Measurements from ENCODE around the gene PSTPIP2. TPM values are rescaled to one million over a fixed set of nuclear protein-coding genes. Genes with fewer than 3 reads are reported as not detected.

The PSTPIP2 gene
- total and polyA plus RNA-seq, 9 of the 15 experiments (the other 6 are each of a cell fraction or from before 2014, with no cell fraction given): 14.0 to 45.7 (median 27.1) TPM

DNA sequence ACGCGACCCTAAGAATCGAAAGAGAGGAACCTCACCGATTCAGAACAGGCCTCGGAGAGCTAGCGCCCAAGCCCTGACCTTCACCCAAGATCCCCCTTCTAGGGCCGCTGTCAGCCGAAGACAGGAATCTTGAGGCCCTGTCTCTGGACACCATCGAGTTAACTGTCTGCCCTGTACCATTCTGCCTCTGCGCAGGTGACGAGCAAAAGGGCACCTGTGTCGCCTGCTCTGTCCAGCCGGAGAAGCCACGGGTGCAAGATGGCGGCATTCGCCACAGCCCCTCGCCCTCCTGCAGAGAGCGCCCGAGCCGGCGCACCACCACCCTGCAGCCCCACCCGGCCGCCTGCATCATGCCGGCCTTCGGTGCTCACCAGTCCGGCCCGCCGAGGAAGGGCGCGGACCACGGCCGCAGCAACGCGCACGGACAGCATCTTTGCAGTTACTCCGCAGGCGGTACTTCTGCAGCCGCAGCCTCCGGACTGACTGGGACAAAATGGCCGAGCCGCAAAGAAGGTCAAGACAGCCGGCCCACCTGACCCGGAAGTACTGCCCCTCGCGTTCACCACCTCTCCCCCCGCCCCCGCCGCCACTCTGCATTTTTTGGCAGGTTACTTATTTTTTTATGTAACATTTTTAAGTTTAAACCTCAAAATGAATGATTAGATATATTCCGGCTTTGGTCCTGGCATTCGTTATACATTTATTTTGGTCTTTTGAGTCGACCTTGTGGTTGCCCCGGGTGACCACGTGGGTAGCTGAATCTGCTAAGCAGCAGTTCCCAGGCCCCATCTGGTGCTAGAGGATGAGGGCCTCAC is 25.9 kb upstream of the PSTPIP2 start, which contains the start of gene ATP5F1A (continued):
- TF ChIP-seq GATA2 (CRISPR knock-in tag; IDR thresholded peaks at IDR 0.05) (no peak), HDAC2 (IDR thresholded peaks at IDR 0.05) (no peak), SAFB (IDR thresholded peaks at IDR 0.05; ENCODE audit: borderline replicate concordance, low read depth, low read length) (no peak), ZNF282 (CRISPR knock-in tag; IDR thresholded peaks at IDR 0.05) (no peak), ZSCAN29 (IDR thresholded peaks at IDR 0.05) (no peak), NFIX (CRISPR knock-in tag; IDR thresholded peaks at IDR 0.05; ENCODE audit: low read depth) (no peak), SMARCE1 (IDR thresholded peaks at IDR 0.05) (no peak), PML (IDR thresholded peaks at IDR 0.05; ENCODE audit: low read length) (no peak; the same call in 1 of the 2 replicates), ATF7 (IDR thresholded peaks at IDR 0.05) (0 out of 2 replicates have a peak, but pooled peaks have one; percentile 32), PTBP1 (IDR thresholded peaks at IDR 0.05; ENCODE audit: low read depth, low read length) (no peak), CC2D1A (IDR thresholded peaks at IDR 0.05) (no peak), YY1 (IDR thresholded peaks at IDR 0.05; ENCODE audit: borderline replicate concordance in 1 of 3, control insufficient read depth in 1 of 3, extremely low read depth in 1 of 3, insufficient read depth in 3 of 3, insufficient read length in 1 of 3, insufficient replicate concordance in 2 of 3, low read depth in 1 of 3, low read length in 2 of 3) (peak; percentile 75 to 89 (median 86))
- TF ChIP-seq, protein P1, sequence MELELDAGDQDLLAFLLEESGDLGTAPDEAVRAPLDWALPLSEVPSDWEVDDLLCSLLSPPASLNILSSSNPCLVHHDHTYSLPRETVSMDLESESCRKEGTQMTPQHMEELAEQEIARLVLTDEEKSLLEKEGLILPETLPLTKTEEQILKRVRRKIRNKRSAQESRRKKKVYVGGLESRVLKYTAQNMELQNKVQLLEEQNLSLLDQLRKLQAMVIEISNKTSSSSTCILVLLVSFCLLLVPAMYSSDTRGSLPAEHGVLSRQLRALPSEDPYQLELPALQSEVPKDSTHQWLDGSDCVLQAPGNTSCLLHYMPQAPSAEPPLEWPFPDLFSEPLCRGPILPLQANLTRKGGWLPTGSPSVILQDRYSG (tag; conservative IDR thresholded peaks at IDR 0.05; ENCODE audit: low read depth): no peak
- TF ChIP-seq, protein P2, sequence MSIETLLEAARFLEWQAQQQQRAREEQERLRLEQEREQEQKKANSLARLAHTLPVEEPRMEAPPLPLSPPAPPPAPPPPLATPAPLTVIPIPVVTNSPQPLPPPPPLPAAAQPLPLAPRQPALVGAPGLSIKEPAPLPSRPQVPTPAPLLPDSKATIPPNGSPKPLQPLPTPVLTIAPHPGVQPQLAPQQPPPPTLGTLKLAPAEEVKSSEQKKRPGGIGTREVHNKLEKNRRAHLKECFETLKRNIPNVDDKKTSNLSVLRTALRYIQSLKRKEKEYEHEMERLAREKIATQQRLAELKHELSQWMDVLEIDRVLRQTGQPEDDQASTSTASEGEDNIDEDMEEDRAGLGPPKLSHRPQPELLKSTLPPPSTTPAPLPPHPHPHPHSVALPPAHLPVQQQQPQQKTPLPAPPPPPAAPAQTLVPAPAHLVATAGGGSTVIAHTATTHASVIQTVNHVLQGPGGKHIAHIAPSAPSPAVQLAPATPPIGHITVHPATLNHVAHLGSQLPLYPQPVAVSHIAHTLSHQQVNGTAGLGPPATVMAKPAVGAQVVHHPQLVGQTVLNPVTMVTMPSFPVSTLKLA (conservative IDR thresholded peaks at IDR 0.05): peak; percentile 73 to 75
- TF ChIP-seq, protein P3, sequence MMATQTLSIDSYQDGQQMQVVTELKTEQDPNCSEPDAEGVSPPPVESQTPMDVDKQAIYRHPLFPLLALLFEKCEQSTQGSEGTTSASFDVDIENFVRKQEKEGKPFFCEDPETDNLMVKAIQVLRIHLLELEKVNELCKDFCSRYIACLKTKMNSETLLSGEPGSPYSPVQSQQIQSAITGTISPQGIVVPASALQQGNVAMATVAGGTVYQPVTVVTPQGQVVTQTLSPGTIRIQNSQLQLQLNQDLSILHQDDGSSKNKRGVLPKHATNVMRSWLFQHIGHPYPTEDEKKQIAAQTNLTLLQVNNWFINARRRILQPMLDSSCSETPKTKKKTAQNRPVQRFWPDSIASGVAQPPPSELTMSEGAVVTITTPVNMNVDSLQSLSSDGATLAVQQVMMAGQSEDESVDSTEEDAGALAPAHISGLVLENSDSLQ (IDR thresholded peaks at IDR 0.05): no peak
- TF ChIP-seq, protein P4, sequence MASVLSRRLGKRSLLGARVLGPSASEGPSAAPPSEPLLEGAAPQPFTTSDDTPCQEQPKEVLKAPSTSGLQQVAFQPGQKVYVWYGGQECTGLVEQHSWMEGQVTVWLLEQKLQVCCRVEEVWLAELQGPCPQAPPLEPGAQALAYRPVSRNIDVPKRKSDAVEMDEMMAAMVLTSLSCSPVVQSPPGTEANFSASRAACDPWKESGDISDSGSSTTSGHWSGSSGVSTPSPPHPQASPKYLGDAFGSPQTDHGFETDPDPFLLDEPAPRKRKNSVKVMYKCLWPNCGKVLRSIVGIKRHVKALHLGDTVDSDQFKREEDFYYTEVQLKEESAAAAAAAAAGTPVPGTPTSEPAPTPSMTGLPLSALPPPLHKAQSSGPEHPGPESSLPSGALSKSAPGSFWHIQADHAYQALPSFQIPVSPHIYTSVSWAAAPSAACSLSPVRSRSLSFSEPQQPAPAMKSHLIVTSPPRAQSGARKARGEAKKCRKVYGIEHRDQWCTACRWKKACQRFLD (CRISPR knock-in tag; IDR thresholded peaks at IDR 0.05): 0 out of 2 replicates have a peak, but pooled peaks have one; percentile 53
- TF ChIP-seq, protein P5, sequence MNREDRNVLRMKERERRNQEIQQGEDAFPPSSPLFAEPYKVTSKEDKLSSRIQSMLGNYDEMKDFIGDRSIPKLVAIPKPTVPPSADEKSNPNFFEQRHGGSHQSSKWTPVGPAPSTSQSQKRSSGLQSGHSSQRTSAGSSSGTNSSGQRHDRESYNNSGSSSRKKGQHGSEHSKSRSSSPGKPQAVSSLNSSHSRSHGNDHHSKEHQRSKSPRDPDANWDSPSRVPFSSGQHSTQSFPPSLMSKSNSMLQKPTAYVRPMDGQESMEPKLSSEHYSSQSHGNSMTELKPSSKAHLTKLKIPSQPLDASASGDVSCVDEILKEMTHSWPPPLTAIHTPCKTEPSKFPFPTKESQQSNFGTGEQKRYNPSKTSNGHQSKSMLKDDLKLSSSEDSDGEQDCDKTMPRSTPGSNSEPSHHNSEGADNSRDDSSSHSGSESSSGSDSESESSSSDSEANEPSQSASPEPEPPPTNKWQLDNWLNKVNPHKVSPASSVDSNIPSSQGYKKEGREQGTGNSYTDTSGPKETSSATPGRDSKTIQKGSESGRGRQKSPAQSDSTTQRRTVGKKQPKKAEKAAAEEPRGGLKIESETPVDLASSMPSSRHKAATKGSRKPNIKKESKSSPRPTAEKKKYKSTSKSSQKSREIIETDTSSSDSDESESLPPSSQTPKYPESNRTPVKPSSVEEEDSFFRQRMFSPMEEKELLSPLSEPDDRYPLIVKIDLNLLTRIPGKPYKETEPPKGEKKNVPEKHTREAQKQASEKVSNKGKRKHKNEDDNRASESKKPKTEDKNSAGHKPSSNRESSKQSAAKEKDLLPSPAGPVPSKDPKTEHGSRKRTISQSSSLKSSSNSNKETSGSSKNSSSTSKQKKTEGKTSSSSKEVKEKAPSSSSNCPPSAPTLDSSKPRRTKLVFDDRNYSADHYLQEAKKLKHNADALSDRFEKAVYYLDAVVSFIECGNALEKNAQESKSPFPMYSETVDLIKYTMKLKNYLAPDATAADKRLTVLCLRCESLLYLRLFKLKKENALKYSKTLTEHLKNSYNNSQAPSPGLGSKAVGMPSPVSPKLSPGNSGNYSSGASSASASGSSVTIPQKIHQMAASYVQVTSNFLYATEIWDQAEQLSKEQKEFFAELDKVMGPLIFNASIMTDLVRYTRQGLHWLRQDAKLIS (CRISPR knock-in tag; IDR thresholded peaks at IDR 0.05): no peak
